Mesothelial cell of epicardium (in vitro differentiated cells): Measurements from ENCODE around the gene NTN4. TPM values are rescaled to one million over a fixed set of nuclear protein-coding genes. Genes with fewer than 3 reads are reported as not detected.

Source experiments
- DNase-seq, 2 experiments: peaks; one replicate each; pipeline ENCODE4 v3.0.0; 2021; ENCODE audit warnings: low spot score in 2 of 2; ENCODE audit not compliant: unreplicated experiment in 2 of 2
- H3K27ac Mint-ChIP-seq: 2 replicates; pipeline ENCODE4 v1.8.0; 2021; ENCODE audit warnings: mixed read lengths
- H3K27me3 Mint-ChIP-seq: 2 replicates; pipeline ENCODE4 v1.8.0; 2021; ENCODE audit warnings: low read depth, mixed read lengths
- H3K36me3 Mint-ChIP-seq: 2 replicates; pipeline ENCODE4 v1.8.0; 2021; ENCODE audit warnings: mixed read lengths
- H3K4me1 Mint-ChIP-seq: 2 replicates; pipeline ENCODE4 v1.8.0; 2021; ENCODE audit warnings: mixed read lengths
- H3K4me3 Mint-ChIP-seq: 2 replicates; pipeline ENCODE4 v1.8.0; 2021; ENCODE audit warnings: mild to moderate bottlenecking, moderate library complexity, mixed read lengths
- H3K9me3 Mint-ChIP-seq: 2 replicates; pipeline ENCODE4 v1.8.0; 2021; ENCODE audit warnings: mixed read lengths
- total RNA-seq: library from RNA; stranded (reverse); gene quantifications from 3 replicates; pipeline ENCODE4 v1.2.1, GENCODE V29; 2021
- TF ChIP-seq, protein P1 (sequence below): fragments of 200-600 bp; sonication (generic); IDR thresholded peaks from one replicate; pipeline ENCODE4 v1.5.0; 2021; ENCODE audit warnings: antibody characterized with exemption; ENCODE audit not compliant: unreplicated experiment

The NTN4 gene
- total RNA-seq, 1 donor from 2014 or later = 6.0 TPM

GRCh38 chr12:95630496-95630895 lies 160.1 kb downstream of the NTN4 start:
- Mint-ChIP-seq H3K4me3 (no peak overlapping the region), H3K27ac (no peak overlapping the region), H3K36me3 (no peaks in the 10 kb centered on the region), H3K4me1 (peaks cover 18% of the 10 kb centered on the region), H3K27me3 (no peaks in the 10 kb centered on the region), H3K9me3 (no peaks in the 10 kb centered on the region)
- DNase-seq = no peak
- TF ChIP-seq, protein P1, sequence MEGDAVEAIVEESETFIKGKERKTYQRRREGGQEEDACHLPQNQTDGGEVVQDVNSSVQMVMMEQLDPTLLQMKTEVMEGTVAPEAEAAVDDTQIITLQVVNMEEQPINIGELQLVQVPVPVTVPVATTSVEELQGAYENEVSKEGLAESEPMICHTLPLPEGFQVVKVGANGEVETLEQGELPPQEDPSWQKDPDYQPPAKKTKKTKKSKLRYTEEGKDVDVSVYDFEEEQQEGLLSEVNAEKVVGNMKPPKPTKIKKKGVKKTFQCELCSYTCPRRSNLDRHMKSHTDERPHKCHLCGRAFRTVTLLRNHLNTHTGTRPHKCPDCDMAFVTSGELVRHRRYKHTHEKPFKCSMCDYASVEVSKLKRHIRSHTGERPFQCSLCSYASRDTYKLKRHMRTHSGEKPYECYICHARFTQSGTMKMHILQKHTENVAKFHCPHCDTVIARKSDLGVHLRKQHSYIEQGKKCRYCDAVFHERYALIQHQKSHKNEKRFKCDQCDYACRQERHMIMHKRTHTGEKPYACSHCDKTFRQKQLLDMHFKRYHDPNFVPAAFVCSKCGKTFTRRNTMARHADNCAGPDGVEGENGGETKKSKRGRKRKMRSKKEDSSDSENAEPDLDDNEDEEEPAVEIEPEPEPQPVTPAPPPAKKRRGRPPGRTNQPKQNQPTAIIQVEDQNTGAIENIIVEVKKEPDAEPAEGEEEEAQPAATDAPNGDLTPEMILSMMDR = no peak

GRCh38 chr12:95629392-95629791 lies 161.2 kb downstream of the NTN4 start:
- Mint-ChIP-seq H3K4me3 (no peak overlapping the region), H3K27ac (no peak overlapping the region), H3K36me3 (no peaks in the 10 kb centered on the region), H3K9me3 (no peaks in the 10 kb centered on the region), H3K4me1 (peaks cover 13% of the 10 kb centered on the region), H3K27me3 (no peaks in the 10 kb centered on the region)
- no peak for DNase-seq
- TF ChIP-seq, protein P1 = no peak

GRCh38 chr12:95626854-95627253 lies 163.7 kb downstream of the NTN4 start:
- DNase-seq = no peak
- H3K36me3 Mint-ChIP-seq = no peaks in the 10 kb centered on the region
- no peaks in the 10 kb centered on the region for H3K4me1 Mint-ChIP-seq
- H3K4me3 Mint-ChIP-seq = no peak overlapping the region
- H3K27me3 Mint-ChIP-seq = no peaks in the 10 kb centered on the region
- no peak overlapping the region for H3K27ac Mint-ChIP-seq
- TF ChIP-seq, protein P1 = no peak
- H3K9me3 Mint-ChIP-seq = no peaks in the 10 kb centered on the region

DNA sequence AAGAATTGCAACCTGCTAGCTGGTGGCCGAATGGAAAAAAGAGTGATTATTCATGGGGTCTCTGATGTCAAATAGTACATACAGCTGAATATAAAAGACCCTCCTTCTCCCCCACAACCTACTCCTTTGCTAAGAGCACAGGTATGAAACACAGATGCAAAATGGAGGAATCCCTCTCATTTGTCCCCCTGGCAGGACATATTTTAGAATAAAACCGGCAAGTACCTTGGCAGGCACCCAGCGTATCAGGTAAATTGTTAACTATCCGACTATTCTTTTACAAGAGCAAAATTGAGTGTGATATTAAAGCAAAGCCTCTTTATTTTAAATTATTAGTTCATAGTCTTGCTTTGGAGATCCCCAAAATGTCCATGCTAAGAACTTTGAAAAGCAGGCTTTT lies 165.6 kb downstream of the NTN4 start:
- Mint-ChIP-seq H3K27me3 (no peaks in the 10 kb centered on the region), H3K36me3 (no peaks in the 10 kb centered on the region), H3K4me1 (no peaks in the 10 kb centered on the region), H3K27ac (no peak overlapping the region), H3K9me3 (no peaks in the 10 kb centered on the region), H3K4me3 (no peak overlapping the region)
- TF ChIP-seq, protein P1 = no peak
- no peak for DNase-seq

- H3K27ac Mint-ChIP-seq = no peak overlapping the region
- TF ChIP-seq, protein P1 = no peak
- DNase-seq = no peak
- H3K36me3 Mint-ChIP-seq = no peaks in the 10 kb centered on the region
- H3K27me3 Mint-ChIP-seq = no peaks in the 10 kb centered on the region
- H3K4me3 Mint-ChIP-seq = no peak overlapping the region
- H3K4me1 Mint-ChIP-seq = no peaks in the 10 kb centered on the region
- H3K9me3 Mint-ChIP-seq = no peaks in the 10 kb centered on the region
These were observed 166.0 kb downstream of the NTN4 start for GRCh38 chr12:95624589-95624988.

DNA sequence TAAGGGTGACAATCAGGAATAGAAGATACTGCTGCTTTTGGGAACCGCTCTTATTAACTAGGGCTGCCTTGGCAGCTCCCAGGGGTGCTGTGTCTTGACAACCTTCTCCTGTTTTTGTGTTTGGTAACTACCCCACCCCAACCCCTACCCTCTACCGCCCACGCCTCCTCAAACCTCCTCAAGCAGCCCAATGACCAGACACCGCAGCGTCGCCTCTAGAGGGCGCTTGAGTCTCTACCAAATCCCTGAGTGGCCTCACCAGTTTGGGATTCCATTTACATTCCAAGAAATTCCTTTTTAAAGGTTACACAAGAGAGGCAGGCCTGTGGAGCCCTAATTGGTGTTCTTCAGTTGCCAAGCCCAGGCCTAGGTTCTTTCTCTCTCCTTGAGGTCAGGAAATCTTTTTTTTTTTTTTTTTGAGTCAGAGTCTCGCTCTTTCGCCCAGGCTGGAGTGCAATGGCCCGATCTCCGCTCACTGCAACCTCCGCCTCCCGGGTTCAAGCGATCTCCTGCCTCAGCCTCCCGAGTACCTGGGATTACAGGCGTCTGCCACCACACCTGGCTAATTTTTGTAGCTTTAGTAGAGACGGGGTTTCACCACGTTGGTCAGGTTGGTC lies 166.9 kb downstream of the NTN4 start:
- Mint-ChIP-seq H3K36me3 (no peaks in the 10 kb centered on the region), H3K27me3 (no peaks in the 10 kb centered on the region), H3K4me3 (no peak overlapping the region), H3K9me3 (no peaks in the 10 kb centered on the region), H3K27ac (no peak overlapping the region), H3K4me1 (no peaks in the 10 kb centered on the region)
- TF ChIP-seq, protein P1 = peak; percentile 43
- DNase-seq = peak in 1 of 2 experiments; percentile 61
